Measurements from ENCODE around the gene RAE1.

GRCh38 chr20:57315083-57315975 is 35.7 kb upstream of the RAE1 start:
- TF ChIP-seq, protein P1, sequence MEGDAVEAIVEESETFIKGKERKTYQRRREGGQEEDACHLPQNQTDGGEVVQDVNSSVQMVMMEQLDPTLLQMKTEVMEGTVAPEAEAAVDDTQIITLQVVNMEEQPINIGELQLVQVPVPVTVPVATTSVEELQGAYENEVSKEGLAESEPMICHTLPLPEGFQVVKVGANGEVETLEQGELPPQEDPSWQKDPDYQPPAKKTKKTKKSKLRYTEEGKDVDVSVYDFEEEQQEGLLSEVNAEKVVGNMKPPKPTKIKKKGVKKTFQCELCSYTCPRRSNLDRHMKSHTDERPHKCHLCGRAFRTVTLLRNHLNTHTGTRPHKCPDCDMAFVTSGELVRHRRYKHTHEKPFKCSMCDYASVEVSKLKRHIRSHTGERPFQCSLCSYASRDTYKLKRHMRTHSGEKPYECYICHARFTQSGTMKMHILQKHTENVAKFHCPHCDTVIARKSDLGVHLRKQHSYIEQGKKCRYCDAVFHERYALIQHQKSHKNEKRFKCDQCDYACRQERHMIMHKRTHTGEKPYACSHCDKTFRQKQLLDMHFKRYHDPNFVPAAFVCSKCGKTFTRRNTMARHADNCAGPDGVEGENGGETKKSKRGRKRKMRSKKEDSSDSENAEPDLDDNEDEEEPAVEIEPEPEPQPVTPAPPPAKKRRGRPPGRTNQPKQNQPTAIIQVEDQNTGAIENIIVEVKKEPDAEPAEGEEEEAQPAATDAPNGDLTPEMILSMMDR (IDR thresholded peaks at IDR 0.05; ENCODE audit: poor library complexity) = no peak
- no peak for TF ChIP-seq EZH2phosphoT487 (IDR thresholded peaks at IDR 0.05; ENCODE audit: low read depth, severe bottlenecking, unreplicated experiment)
